GM21576 (cell line): ENCODE results near the gene ATG4B.
A peak's percentile ranks its signal among the peaks of the same experiment; 100 is the strongest.

Experiments used
- ATAC-seq: cut with Tn5 transposase; IDR thresholded peaks from one replicate; pipeline ENCODE4 v1.9.1; 2021; ENCODE audit warnings: mild to moderate bottlenecking, moderate library complexity; ENCODE audit not compliant: unreplicated experiment

The ATG4B gene

GRCh38 chr2:241637795-241638660, 535 bp downstream of the ATG4B start:
- peak; percentile 14 for ATAC-seq

DNA sequence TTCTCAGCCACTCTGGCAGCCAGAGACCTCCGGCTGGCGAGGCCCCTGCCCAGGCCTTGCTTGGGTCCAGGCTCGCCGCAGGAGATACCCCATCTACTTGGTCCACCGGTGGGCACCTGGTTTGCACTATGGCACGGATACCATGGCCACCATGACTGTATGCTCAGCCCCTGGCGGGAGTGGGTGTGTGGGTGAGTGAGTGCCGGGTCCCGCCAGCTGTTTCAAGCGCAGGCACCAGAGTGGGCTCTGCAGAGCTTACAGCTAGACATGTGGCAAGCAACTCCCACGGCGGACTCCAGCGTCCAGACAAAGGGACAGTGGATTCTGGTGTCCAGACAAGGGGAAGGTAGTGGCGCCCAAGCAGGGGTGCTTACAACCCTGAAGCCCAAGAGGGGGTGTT, 1.4 kb downstream of the ATG4B start:
- no peak for ATAC-seq

DNA sequence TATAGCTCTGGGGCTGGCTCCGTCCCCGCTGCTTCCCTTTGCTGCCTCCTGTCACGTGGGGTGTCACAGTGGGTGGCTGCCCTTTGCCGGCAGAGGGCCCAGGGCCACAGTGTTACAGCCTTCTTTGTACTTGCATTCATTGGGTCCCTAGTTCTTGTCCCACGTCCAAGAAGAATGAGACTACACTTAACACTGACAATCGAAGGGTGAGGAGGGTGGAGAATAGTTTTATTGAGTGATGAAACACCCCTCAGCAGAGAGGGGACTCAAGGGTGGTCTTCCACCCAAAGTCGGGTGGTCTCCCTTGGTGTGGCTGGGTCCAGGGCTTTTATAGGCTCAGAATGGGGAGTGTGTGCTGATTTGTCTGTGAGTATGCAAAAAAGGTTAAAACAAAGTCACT, 1.9 kb downstream of the ATG4B start:
- no peak for ATAC-seq

GRCh38 chr2:241640165-241640795, 2.8 kb downstream of the ATG4B start:
- no peak for ATAC-seq

GRCh38 chr2:241641631-241642030, 4.1 kb downstream of the ATG4B start:
- ATAC-seq: no peak

DNA sequence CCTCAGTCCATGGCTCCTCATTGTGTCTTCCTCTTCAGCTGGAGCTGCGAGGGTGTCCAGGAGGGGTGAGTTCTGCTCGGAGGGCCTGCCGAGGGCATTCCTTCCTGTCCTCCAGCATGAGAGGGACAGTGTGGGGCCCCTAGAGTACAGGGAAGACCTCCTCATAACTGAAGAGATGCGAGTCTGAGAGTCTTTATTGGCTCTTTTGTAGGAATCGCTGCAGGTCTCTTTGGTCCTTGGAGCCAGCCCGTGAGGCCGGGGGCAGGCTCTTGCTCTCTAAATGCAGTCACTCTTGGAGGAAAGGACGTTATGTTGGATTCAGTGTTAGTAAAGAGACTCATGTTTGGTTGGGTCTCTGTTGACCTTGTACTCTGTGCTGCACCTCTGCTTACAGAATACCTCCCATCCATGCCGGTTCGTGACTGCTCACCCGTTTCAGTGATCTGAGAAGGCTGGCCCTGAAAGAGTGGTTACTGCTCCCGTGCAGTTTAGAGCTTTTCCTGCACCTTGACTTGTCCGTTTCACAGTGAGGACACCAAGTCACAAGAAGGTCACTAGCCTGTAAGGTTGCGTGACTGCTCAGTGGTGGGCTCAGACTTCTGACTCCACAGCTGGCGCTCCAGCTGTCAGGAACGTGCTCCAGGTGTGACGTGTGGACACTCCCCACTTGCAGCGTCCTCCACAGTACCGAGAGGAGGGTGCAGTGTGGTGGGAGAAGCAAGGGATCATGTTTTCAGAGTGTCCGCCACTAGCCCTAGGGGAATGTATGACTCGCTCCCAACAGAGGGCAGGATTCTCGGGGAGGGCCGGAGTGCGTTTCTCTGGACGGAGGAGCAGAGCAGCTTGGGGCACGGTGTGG, 7.8 kb downstream of the ATG4B start:
- no peak for ATAC-seq

GRCh38 chr2:241645915-241646645, 8.6 kb downstream of the ATG4B start:
- no peak for ATAC-seq

- ATAC-seq: no peak
Measured at GRCh38 chr2:241648453-241648852, 11.0 kb downstream of the ATG4B start.

DNA sequence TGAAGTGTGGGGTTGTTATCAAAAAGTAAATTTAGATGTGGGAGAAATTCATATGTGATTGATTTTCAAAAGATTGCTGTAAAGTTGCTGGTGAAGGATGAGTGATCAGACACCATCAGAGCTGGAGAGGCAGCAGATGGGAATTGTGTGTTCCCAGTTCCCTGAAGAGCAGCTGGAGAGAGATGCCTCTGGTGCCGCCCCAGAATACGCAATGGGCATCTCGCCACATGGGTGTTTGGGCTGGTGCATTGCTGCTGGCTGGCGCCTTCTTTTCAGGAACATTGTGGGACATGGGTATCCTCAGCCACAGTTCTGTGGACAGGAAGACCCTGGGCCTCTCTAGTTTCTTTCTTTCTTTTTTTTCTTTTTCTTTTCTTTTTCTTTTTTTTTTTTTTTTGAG, 11.9 kb downstream of the ATG4B start:
- ATAC-seq: no peak

- no peak for ATAC-seq
Measured at GRCh38 chr2:241649927-241650326, 12.4 kb downstream of the ATG4B start.

DNA sequence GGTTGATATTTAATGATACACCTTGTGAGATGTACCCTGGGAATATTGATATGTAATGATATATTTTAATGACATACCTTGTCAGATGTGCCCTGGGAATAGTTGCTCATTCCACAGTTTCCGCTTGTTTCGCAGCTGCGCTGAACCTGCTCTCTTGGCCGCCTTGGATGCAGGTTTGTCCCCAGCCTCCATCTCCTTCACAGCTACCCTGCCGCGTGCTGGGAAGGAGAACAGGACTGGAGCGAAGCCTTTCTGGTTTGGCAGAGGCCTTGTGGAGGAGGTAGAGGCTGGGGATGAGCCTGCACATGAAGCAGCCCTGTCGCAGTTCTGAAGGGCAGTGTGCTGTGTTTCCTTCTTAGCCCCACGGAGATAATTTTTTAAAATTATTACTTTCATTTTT, 14.6 kb downstream of the ATG4B start:
- no peak for ATAC-seq

DNA sequence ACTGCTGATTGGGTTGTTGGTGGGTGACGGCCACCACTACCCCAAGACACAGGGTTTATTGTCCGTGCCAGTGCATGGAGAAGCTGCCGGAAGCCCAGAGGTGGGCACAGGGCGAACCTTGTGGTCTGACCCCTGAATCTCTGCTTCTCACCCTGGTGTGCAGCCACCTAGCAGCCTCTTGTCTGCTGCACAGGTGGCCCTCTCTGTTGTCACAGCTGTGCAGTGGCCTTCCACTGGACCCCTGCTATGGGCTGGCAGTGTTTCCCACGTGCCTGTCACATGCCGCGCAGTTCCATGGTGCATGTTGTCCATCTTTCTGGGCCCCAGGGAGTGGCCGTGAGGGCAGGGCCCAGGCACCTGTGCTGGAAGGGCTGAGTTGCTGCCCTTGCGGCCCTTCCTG, 15.2 kb downstream of the ATG4B start:
- no peak for ATAC-seq

DNA sequence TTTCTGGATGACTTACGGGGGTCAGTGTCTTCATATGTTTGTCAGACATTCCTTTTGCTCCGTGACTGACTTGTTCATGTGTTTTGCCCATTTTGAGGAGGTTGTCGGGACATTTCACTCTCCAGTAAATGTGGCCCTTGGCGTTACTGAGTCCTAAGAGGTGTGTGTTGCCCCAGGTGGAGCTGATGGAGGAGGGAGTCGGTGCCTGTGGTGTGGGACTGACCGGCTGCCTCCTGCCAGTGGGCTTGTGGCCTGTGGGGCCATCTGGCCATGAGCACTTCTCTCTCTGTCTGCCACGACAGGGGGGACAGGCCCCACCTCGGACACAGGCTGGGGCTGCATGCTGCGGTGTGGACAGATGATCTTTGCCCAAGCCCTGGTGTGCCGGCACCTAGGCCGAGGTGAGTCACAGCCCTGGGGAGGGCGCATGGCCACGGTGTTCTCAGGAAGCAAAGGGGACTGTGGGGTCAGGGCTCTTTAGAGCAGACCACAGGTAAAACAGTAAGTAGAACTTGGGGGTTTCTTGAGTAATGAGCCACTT, 15.8 kb downstream of the ATG4B start:
- ATAC-seq: no peak

DNA sequence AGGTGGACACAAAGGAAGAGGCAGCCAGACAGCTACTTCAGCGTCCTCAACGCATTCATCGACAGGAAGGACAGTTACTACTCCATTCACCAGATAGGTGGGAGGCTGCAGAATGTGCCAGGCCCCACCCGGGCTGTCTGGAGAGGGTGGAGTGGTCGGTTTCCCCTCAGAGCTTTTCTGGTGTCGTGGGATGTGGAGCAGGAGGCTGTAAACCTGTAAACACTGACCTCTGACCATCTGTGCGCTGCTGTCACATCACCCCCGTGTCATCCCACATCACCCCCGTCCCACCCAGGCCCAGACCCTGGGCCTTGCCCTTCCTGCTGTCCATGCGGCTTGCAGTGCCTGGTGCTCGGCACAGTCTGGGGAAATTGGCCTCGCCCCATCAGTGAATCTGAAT, 17.1 kb downstream of the ATG4B start:
- ATAC-seq: no peak

DNA sequence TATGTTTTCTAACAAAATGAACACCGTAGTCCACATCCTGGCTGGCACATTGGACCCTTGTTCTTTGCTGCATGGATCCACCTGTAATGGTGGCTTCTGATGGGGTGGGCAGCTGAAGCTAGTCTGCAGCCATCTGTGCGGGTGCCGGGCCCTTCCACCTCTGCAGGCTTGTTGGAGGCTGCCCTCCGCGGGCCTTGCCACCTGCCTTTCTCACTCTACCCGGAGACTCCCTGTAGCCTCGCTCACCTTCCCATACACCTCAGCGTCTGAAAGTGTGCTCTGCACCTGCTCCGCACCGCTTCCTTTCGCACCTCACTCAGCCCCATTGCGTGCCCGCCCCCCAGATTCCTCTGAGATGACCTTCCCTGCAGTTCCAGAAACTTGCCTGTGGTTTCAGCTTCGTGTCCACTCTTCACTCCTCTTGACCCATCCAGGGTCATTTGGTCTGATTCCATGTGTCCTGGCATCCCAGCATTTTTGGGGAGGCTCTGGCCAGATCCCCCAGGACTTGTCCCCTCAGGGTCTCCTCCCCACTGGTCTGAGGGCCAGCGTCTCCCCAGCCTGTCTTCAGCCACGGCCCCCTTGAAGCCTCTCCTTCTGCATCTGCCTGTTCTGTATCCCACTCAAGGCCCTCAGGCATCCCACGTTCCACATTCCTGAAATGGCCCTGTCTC, 18.2 kb downstream of the ATG4B start:
- no peak for ATAC-seq

DNA sequence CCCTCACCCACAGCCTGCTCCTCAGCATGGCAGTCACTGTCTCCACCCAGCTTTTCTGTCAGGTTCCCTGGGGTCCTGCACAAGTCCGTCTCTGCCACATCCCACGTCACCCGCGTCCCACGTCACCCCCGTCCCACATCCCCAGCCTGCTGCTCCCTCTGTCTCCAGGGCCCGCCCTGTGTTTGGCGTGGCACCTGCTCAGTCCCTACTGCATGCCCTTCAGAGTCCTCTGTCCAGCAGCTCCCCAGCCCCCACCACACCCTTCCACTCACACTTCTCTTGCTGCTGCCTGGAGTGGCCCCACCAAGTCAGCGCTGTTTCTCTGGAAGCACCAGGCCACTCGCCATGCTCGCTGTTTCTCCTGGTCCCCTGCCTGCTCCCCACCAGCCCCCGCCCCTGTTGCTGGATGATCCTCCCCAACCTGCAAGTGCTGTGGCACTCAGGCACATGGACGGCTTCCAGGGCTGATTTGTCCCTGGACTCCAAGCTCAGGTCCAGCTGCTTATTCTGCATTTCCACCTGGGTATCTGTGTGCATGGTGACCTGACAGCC, 18.8 kb downstream of the ATG4B start:
- no peak for ATAC-seq

- no peak for ATAC-seq
Measured at GRCh38 chr2:241657786-241658254, 20.3 kb downstream of the ATG4B start.

DNA sequence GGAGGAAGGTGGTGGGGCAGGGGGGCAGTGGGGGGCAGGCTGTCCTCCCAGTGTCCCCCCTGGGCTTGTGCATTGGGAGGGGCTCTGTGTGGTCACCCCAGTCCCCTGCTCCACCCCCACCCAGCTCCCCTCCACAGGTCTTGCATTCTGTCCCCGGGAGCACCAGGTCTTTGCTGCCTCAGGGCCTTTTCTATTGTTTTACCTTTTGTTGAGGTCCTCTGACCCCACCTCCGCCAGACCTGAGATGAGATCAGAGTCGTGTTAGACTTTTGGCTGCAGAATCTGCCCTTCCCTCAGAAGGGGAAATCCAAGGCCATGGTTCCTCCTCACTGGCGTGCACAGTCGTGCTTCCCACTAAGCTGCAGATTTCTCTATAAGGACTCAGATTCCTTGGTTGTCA, 20.8 kb downstream of the ATG4B start:
- ATAC-seq: no peak

GRCh38 chr2:241659150-241659739, 21.8 kb downstream of the ATG4B start:
- no peak for ATAC-seq
